ENCODE measurements around the gene RYR1.
"Not testable (repeated sequence)": the region's sequence is repeated elsewhere in the genome, so short reads cannot be mapped to it uniquely, and the experiment has no call there.

Gene RYR1

DNA sequence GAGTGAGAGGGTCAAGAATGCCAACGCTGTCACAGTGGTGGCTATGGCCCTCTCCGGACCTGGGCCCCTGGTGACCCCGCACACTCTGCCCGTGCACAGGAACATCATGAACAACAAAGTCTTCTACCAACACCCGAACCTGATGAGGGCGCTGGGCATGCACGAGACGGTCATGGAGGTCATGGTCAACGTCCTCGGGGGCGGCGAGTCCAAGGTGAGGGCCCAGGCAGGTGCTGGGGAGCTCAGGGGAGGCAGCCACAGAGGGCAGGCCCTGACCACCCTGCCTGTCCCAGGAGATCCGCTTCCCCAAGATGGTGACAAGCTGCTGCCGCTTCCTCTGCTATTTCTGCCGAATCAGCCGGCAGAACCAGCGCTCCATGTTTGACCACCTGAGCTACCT lies 62.6 kb downstream of the RYR1 start:
- DNase-seq = no peak

DNA sequence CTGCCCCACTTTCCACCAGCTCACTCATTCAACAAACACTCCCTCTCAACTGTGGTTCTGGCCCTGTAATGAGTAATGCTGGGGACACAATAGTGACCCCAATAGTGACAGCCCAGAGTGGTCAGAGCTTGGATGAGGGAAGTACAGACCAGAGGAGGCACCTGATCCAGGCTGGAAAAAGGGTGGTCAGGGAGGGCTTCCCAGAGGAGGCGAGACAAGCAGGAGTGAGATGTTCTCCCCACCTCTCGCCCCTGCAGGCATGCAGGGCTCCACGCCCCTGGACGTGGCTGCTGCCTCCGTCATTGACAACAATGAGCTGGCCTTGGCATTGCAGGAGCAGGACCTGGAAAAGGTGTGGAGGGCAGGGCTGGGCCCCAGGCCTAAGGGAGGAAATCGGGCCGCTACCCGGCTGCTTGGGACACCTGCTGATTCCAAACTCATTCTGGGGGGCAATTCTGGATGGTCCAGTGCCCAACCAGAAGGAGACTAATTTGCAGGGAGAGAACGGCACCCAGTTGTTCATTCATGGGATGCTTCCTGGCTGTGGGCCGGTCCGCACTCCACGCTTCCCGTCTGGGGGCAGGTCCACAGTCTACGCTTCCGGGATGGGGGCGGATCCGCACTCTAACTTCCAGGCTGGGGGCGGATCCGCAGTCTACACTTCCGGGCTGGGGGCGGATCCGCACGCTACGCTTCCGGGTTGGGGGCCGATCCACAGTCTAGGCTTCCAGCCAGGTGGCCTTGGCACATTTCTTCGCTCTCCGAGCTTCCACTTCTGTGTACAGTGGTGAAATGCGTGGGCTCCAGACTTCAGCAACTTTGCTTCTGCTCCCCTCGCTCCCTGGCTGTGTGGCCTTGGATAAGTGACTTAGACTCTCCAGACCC lies 63.4 kb downstream of the RYR1 start:
- no peak for DNase-seq

DNA sequence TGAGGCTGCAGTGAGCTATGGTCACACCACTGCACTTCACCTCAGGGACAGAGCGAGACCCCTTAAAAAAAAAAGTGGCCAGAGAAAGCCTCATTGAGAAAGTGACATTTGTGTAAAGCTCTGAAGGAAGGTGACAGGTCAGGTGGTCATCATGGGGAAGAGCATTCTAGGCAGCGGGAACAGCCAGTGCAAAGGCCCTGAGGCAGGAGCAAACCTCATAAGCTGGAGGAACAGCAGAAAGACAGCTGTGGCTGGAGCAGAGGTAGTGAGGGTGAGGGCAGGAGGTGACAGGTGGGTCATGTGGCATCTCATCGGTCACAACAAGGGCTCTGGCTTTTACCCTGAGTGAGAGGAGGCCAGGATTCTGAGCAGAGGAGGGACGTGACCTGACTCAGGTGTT lies 64.4 kb downstream of the RYR1 start:
- no peak for DNase-seq

DNA sequence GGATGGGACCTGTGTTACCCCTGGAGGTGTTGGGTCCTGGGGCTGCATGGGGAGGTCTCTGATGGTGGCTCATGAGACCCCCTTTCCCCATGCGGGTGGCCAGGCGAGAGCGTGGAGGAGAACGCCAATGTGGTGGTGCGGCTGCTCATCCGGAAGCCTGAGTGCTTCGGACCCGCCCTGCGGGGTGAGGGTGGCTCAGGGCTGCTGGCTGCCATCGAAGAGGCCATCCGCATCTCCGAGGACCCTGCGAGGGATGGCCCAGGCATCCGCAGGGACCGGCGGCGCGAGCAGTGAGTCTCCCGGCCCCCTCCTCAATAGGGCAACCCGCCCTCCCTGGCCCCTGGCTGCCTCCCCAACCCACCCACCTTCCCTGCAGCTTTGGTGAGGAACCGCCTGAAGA lies 66.0 kb downstream of the RYR1 start:
- no peak for DNase-seq

DNA sequence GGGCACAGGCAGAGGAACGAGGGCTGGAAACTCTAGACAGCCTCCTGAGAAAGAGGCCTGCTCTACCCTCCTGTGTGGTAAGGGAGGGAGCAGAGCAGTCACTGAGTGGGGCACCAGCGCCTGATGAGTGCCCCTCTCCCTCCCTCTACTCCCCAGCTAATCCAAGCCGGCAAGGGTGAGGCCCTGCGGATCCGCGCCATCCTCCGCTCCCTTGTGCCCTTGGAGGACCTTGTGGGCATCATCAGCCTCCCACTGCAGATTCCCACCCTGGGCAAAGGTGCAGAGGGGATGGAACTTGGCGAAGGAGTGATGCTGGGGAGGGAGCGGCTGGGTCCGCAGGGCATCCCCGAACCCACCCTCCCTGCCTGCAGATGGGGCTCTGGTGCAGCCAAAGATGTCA lies 67.0 kb downstream of the RYR1 start:
- no peak for DNase-seq

DNA sequence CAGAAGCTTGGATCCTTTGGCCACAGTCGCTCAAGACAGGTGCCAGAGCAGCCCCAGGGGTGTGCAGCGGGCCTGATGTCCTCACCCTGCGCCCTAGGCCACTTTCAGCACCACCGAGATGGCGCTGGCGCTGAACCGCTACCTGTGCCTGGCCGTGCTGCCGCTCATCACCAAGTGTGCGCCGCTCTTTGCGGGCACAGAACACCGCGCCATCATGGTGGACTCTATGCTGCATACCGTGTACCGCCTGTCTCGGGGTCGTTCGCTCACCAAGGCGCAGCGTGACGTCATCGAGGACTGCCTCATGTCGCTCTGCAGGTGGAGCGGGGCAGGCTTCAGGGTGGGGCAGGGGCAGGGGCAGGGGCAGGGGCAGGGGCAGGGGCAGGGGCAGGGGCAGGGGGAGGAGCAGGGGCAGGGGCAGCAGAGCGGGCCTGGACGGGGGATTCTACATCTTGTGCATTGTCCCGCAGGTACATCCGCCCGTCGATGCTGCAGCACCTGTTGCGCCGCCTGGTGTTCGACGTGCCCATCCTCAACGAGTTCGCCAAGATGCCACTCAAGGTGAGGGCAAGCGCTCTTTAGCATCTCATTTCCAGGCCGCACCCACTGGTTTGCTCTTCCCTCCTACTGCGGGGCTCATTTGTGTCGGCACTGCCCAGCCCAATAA lies 69.1 kb downstream of the RYR1 start:
- DNase-seq = no peak

DNA sequence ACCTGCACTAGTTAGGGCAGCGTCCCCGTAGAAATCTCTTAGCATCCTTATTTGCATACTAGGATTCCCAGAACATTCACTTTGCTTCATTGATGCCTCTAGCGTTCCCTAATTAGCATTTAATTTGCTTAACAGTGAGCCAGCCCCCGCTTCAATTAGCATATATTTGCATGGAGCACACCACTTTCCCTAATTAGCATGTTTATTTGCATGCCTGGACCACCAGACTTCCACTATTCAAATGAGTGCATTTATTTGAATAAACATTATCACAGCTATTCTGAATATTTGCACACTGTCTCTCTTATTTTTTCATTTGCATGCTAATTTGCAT lies 69.6 kb downstream of the RYR1 start:
- DNase-seq = no peak

DNA sequence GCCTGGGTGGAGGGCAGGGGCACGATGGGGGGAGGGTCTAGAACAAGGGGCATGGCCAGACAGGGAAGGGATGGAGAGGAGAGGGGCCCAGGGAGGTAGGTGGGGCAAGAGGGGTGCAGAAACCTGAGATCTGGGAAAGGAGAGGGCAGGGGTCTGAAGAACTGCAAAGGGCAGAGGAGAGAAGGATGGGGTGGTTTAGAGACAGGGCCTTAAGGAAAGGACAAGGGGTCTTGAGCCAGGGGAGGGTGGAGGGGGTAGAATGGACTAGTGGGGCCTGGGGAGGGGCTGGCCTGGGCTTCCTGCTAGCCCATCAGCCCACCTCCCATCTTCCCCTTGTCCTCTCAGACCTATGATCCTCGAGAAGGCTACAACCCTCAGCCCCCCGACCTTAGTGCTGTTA lies 72.5 kb downstream of the RYR1 start:
- DNase-seq = no peak

DNA sequence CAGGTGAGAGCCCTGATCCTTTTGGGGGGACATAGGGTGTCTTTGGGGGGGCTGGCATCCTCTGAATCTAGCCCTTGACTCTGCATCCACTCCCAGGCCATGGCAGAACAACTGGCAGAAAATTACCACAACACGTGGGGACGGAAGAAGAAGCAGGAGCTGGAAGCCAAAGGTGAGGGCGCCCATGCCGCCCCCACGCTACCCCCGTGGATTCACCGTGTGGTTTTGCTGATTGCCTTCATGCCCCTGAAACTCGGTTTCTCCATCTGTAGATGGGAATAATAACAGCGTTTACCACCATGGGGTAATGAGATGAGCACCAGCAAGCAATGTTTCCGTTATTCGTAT lies 72.9 kb downstream of the RYR1 start:
- DNase-seq = no peak

DNA sequence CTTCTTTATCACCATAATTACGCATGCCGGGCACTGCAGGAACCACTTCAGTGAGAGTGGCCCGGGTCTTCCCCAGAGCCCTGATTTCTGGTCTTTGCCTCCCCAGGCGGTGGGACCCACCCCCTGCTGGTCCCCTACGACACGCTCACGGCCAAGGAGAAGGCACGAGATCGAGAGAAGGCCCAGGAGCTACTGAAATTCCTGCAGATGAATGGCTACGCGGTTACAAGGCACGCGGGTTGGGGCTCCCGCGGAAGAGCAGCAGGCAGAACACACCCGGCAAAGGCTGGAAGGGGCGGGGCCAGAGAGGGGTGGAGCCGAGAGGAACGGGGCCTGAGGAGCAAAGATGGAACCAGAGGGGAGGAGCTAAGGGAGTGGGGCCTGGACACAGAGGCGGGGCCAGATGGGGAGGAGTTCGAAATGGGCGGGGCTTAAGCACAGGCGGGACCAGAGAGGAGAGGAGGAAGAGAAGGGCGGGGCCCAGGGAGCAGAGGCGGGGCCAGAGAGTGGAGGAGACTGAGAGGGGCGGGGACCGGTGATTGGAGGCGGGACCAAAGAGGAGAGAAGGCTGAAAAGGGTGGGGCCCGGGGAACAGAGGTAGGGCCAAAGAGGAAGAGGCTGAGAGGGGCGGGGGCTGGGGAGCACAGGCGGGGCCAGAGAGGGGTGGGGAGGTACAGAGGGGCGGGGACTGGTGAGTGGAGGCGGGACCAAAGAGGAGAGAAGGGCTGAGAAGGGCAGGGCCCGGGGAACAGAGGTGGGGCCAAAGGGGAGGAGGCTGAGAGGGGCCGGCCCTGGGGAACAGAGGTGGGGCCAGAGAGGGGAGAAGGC lies 73.4 kb downstream of the RYR1 start:
- DNase-seq = no peak

DNA sequence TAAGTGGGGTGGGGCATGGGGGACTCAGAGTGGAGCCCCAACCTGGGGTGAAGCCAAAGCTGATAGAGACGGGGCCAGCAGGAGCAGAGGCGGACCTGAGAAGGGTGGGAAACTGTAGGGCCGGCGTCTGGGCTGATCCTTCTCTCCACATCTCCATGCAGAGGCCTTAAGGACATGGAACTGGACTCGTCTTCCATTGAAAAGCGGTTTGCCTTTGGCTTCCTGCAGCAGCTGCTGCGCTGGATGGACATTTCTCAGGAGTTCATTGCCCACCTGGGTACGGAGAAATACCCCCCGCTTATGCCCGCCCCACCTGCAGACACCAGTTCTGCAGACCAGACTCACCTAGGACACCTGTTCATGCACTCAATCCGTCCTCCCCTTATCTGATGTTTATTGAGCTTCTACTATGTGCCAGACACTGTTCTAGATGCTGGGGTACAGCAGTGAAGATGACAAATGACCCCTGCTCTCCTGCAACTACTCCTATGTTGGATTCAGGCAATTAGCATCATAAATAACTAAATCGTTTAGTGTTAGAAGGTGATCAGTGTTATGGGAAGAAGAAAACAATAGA lies 74.1 kb downstream of the RYR1 start:
- no peak for DNase-seq

DNA sequence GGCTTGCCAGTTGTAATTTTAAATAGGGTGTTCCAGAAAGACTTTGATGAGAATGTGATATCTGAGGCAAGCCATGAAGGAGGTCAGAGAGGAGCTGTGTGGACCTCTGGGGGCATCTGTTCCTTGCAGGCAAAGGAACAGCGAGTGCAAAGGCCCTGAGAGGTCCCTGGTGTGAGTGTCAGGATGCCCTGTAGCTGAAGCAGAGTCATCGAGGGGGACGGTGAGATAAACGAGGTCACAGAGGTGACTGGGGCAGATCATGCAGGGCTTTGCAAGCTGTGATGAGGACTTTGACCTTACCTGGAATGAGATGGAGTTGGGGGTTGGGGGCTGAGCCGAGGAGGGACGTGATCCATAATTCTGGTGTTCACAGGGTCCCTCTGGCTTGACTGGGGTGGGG lies 75.0 kb downstream of the RYR1 start:
- DNase-seq = no peak

DNA sequence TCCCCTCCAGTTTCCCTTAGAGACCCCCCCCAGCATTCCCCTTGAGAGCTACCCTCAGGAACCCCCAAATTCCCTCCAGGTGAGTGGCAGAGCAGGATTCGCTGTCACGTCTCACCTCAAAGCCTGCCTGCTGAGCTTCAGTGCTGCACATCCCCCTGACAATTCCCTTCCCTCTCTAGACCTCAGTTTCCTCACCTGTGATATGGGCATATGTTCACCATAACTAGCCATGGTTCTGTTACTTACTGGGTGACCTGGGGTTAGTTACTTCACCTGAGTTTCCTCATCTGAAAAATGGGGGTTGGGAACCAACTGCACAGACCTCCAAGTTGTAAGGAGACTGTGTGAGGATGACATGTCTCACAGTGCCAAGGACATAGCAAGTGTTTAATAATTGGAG lies 75.5 kb downstream of the RYR1 start:
- no peak for DNase-seq

DNA sequence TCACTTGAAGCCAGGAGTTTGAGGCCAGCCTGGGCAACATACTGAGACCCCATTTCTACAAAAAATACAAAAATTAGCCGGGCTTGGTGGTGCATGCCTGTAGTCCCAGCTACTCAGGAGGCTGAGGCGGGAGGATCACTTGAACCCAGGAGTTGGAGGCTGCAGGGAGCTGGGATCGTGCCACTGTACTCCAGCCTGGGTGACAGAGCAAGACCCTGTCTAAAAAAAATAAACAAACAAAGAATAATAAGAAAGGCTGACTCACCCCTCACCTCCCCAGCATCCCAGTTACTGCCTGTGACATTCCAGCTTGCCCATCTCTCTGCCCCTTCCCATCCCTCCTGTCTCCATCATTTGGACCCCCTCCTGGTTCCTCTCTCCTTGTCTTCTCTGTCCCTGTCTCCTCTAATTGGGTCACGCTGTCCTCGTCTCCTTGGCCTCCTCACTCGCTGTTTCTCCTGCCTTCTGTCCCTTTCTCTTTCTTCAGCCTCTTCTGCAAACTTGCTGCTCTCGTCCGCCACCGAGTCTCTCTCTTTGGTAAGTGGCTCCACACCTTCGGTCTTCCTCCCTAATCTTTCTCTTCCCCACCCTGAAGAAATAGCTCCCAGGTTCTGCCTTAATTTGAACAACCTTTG lies 77.7 kb downstream of the RYR1 start:
- DNase-seq = no peak

DNA sequence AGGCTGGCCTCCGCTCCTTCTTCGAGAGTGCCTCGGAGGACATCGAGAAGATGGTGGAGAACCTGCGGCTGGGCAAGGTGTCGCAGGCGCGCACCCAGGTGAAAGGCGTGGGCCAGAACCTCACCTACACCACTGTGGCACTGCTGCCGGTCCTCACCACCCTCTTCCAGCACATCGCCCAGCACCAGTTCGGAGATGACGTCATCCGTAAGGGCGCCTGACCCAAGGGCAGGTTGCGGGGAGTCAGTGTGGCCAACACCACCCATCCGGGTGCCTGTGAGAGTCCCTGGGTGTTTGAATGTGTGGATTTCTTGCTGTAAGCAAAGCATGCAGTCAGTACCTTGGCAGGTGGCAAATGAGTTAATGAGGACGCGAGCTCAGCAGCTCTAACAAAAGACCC lies 78.8 kb downstream of the RYR1 start:
- no peak for DNase-seq

DNA sequence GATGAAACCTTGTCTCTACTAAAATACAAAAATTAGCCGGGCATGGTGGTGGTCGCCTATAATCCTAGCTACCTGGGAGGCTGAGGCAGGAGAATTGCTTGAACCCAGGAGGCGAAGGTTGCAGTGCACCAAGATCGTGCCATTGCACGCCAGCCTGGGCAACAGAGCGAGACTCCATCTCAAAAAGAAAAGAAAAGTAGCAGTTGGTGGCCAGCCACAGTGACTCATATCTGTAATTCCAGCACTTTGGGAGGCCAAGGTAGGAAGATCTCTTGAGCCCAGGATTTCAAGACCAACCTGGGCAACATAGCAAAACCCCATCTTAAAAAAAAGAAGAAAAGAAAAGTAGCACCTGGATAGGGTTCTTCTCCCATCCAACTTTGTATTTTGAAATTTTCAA lies 79.7 kb downstream of the RYR1 start:
- not testable (repeated sequence) for DNase-seq

DNA sequence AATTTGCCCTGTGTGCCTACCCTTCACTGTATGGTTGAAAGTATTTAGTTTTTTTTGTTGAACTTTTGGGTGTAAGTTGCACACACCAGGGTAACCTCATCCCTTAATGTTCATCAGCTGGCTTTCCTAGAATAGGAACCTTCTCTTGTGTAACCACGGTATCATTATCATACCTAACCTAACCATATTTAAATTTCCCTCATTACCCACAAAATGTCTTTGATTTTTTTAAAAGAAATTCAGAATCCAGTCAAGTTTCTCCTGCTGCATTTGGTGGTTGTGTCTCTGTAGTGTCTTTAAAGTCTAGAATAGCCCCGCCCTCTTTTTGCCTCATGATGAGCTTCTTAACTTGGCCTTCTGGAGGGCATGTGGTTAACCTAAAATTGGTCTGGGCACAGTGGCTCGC lies 80.3 kb downstream of the RYR1 start:
- no peak for DNase-seq

DNA sequence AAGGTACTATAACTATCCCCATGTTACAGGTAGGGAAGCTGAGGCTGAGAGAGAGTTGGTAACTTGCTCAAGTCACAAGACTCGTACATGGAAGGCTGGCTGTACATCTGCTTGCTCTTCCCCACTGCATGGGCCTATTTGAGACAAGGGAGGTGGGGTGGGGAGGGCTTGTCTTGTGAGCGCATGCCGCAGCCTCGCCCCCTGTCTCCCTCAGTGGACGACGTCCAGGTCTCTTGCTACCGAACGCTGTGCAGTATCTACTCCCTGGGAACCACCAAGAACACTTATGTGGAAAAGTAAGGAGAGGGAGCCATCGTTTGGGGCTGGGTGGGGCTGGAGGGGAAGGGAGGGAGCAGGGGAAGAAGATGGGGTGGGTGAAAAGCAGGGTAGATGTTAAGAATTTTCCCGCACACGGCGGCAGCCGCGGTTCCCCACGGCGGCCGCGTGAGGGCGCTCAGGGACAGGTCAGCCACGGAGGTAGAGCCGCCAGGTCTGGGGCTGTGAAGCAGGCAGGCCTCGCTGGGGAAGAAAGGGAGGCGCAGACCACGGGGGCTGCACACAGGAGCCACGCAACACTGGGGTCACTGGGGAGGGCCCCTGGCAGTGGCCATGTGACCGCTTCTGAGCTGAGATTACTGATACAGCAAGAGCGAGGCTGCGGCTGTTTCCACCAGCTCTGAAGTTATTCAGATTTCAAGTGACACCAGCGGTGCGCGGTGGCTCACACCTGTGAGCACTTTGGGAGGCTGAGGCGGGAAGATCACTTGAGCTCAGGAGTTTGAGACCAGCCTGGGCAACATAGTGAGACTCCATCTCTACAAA lies 81.5 kb downstream of the RYR1 start:
- DNase-seq = no peak

DNA sequence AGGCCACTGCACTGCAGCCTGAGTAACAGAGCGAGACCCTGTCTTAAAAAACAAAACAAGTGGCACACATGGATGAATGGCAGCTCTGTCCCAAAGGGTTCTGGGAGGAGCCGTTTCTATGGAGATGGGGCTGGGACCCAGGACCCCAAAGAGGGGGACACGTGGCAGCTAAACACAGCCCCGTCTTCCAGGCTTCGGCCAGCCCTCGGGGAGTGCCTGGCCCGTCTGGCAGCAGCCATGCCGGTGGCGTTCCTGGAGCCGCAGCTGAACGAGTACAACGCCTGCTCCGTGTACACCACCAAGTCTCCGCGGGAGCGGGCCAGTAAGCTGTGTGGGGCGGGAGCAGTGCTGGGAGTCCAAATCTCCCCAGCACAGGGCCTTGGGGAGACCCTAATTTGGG lies 82.4 kb downstream of the RYR1 start:
- DNase-seq = no peak

DNA sequence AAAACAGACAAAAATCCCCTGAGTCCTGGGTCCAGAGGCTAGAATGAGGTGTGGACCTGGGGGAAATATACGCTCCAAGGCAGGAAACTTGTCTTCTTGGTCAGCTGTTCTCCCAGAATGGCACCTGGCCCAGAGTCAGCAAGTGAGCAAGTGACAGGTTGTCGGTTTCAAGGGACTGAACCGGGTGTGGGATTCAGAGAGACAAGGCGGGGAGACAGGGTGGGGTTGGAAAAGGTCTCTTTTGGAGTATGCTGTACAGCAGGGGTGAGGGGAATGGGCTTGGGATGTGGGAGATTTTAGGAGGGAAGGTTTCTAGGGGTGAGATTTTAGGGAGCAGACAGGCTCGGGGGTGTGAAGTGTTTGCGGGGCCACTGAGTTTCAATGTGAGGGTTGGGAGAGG lies 83.3 kb downstream of the RYR1 start:
- no peak for DNase-seq

DNA sequence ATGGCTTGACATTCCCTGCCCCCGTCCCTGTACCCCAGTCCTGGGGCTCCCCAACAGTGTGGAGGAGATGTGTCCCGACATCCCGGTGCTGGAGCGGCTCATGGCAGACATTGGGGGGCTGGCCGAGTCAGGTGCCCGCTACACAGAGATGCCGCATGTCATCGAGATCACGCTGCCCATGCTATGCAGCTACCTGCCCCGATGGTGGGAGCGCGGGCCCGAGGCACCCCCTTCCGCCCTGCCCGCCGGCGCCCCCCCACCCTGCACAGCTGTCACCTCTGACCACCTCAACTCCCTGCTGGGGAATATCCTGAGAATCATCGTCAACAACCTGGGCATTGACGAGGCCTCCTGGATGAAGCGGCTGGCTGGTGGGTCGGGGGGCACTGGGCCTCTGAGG lies 83.8 kb downstream of the RYR1 start:
- DNase-seq = no peak

DNA sequence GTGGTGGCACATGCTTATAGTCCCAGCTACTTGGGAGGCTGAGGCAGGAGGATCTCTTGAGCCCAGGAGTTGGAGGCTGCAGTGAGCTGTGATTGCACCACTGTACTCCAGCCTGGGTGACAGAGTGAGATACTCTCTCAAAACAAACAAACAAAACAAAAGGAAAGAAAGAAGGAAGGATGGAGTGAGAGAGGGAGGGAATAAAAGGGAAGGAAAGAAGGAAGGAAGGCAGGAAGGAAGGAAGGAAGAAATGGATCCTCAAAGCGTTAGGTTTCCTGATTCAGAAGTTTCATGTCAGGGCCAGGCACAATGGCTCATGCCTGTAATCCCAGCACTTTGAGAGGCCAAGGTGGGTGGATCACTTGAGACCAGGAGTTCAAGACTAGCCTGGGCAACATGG lies 84.5 kb downstream of the RYR1 start:
- not testable (repeated sequence) for DNase-seq

Data from T1000 (cell line).